HepG2 (cell line): ENCODE data around the gene SNX9. TPM values are rescaled to one million over a fixed set of nuclear protein-coding genes. Genes with fewer than 3 reads are reported as not detected.

Experiments
- ATAC-seq: fragments of 200-7000 bp; cut with Tn5 transposase; 3 replicates; pipeline ENCODE4 v1.9.1; 2020; ENCODE audit warnings: mild to moderate bottlenecking, moderate library complexity
- BruUV-seq: library from RNA; stranded (reverse); fragments of 400-500 nt; replicated peaks from 2 replicates; lab custom pipeline; 2021; lab: Mats Ljungman, UMichigan
- CTCF ChIA-PET: fragments of 300-600 bp; formaldehyde crosslinking; extraction: SDS; loops from one replicate; lab custom pipeline; 2021; ENCODE audit warnings: low total read pairs, inconsistent platforms, low intra/inter-chr PET ratio; lab: Yijun Ruan, JAX
- POLR2A ChIA-PET: fragments of 350-600 bp; sonication (Branson Sonifier 250); formaldehyde crosslinking; loops from one replicate; lab custom pipeline; 2020; ENCODE audit warnings: antibody characterized with exemption, inconsistent platforms; lab: Yijun Ruan, JAX
- DNase-seq: peaks from one replicate; pipeline ENCODE4 v3.0.0-alpha.2; 2015; ENCODE audit warnings: low spot score
- FAIRE-seq: peaks from 3 replicates; lab custom pipeline; 2011; peaks lifted over from hg19 to GRCh38; lab: Jason Lieb, UNC
- H2AFZ ChIP-seq: one replicate; pipeline ENCODE4 v1.6.1; 2011; ENCODE audit warnings: low read length, inconsistent platforms
- H3K27ac ChIP-seq: fragments of 300-600 bp; 3 replicates; pipeline ENCODE4 v1.8.0; 2011; ENCODE audit warnings: mixed run types, mild to moderate bottlenecking, mixed read lengths, low read length, inconsistent platforms; ENCODE audit not compliant: insufficient read depth; ENCODE audit errors: extremely low read length
- H3K27me3 ChIP-seq, 2 experiments: fragments of 200-600 bp in 1 of 2; 2 replicates in 1 of 2; 3 replicates in 1 of 2; pipeline versions ENCODE4 v1.6.0 to v1.8.0; 2011; ENCODE audit warnings: low read length in 2 of 2, mild to moderate bottlenecking in 2 of 2, moderate library complexity in 2 of 2, inconsistent platforms in 1 of 2; ENCODE audit not compliant: insufficient read depth in 2 of 2, control insufficient read depth in 1 of 2
- H3K36me3 ChIP-seq, 2 experiments: fragments of 200-600 bp in 1 of 2; replicated peaks in 1 of 2; 2 replicates in 1 of 2; 3 replicates in 1 of 2; pipeline versions ENCODE4 v1.5.1 to v1.8.0; 2011; ENCODE audit warnings: low read length in 2 of 2, inconsistent platforms in 1 of 2; ENCODE audit not compliant: insufficient read depth in 2 of 2, control insufficient read depth in 1 of 2
- H3K4me1 ChIP-seq: 2 replicates; pipeline ENCODE4 v1.5.1; 2012; ENCODE audit warnings: low read length, inconsistent platforms; ENCODE audit not compliant: insufficient read depth
- H3K4me2 ChIP-seq: 2 replicates; pipeline ENCODE4 v1.6.0; 2011; ENCODE audit warnings: low read depth, low read length, inconsistent platforms
- H3K4me3 ChIP-seq, 3 experiments: fragments of 200-600 bp in 1 of 3; sonication (generic), shearing (Covaris generic) in 1 of 3; replicated peaks in 1 of 3; 2 replicates each; pipeline ENCODE4 v1.5.1; 2011 to 2016; ENCODE audit warnings: low read length in 3 of 3, inconsistent platforms in 2 of 3, low read depth in 2 of 3, mild to moderate bottlenecking in 2 of 3, control low read depth in 1 of 3, mixed read lengths in 1 of 3; ENCODE audit not compliant: insufficient read depth in 1 of 3
- H3K79me2 ChIP-seq: one replicate; pipeline ENCODE4 v1.6.1; 2011; ENCODE audit warnings: low read length, inconsistent platforms; ENCODE audit not compliant: insufficient read depth
- H3K9ac ChIP-seq: 2 replicates; pipeline ENCODE4 v1.6.0; 2011; ENCODE audit warnings: mild to moderate bottlenecking, low read depth, low read length, inconsistent platforms; ENCODE audit not compliant: insufficient read depth
- H3K9me3 ChIP-seq: 2 replicates; pipeline ENCODE4 v1.5.1; 2012; ENCODE audit warnings: mild to moderate bottlenecking, low read length
- H4K20me1 ChIP-seq: 2 replicates; pipeline ENCODE4 v1.6.0; 2011; ENCODE audit warnings: inconsistent platforms, mild to moderate bottlenecking, low read length, moderate library complexity; ENCODE audit not compliant: insufficient read depth
- FOXP1 ChIP-seq, 2 experiments: fragments of 450-650 bp in 1 of 2; IDR thresholded peaks; 2 replicates each; pipeline ENCODE4 v1.6.1; 2017 to 2018; ENCODE audit warnings: antibody characterized with exemption in 1 of 2
- HMG20A ChIP-seq: IDR thresholded peaks from 2 replicates; pipeline ENCODE4 v1.6.1; 2016; ENCODE audit warnings: borderline replicate concordance
- PAX8 ChIP-seq: sonication (generic); formaldehyde crosslinking; IDR thresholded peaks from 2 replicates; pipeline ENCODE4 v1.8.0; 2022; ENCODE audit warnings: mild to moderate bottlenecking, missing genetic modification reagents, borderline replicate concordance
- RAD51 ChIP-seq: fragments of 450-650 bp; IDR thresholded peaks from 2 replicates; pipeline ENCODE4 v1.6.1; 2016; ENCODE audit warnings: borderline replicate concordance
- RBFOX2 ChIP-seq: fragments of 200-400 bp; formaldehyde crosslinking; IDR thresholded peaks from 2 replicates; pipeline ENCODE4 v1.6.1; 2017; ENCODE audit warnings: low read depth, mild to moderate bottlenecking, low read length
- SP1 ChIP-seq, 2 experiments: fragments of 450-650 bp in 1 of 2; sonication (generic) in 1 of 2; formaldehyde crosslinking in 1 of 2; IDR thresholded peaks; 2 replicates each; pipeline versions ENCODE4 v1.4.0 to v1.6.1; 2016 to 2020; ENCODE audit warnings: missing genetic modification reagents in 1 of 2
- TFDP2 ChIP-seq: sonication (generic); formaldehyde crosslinking; IDR thresholded peaks from 2 replicates; pipeline ENCODE4 v1.4.0; 2020; ENCODE audit warnings: missing genetic modification reagents
- TSC22D2 ChIP-seq: sonication (generic); formaldehyde crosslinking; IDR thresholded peaks from 2 replicates; pipeline ENCODE4 v1.5.1; 2020; ENCODE audit warnings: missing genetic modification reagents, mild to moderate bottlenecking, borderline replicate concordance
- ZNF10 ChIP-seq: sonication (generic); formaldehyde crosslinking; IDR thresholded peaks from 2 replicates; pipeline ENCODE4 v1.4.0; 2020; ENCODE audit warnings: mild to moderate bottlenecking, low read depth, missing genetic modification reagents, borderline replicate concordance
- ZNF598 ChIP-seq: sonication (generic); formaldehyde crosslinking; IDR thresholded peaks from 2 replicates; pipeline ENCODE4 v1.5.1; 2020; ENCODE audit warnings: mild to moderate bottlenecking, missing genetic modification reagents, borderline replicate concordance
- ZNF619 ChIP-seq: sonication (generic); formaldehyde crosslinking; IDR thresholded peaks from 2 replicates; pipeline ENCODE4 v1.4.0; 2020; ENCODE audit warnings: mild to moderate bottlenecking, missing genetic modification reagents
- WGBS: methylation state at CpG from one replicate; pipeline ENCODE4 v1.1.6; 2017; ENCODE audit warnings: low lambda C conversion rate; 5-methylcytosine and 5-hydroxymethylcytosine counted together
- in situ Hi-C: cut with HindIII; loops from 2 replicates; pipeline ENCODE4 v1.10.0; 2017; ENCODE audit warnings: low pct_unique_long_range_greater_than_20kb; ENCODE audit not compliant: extremely low pct_ligation_motif_present
- intact Hi-C: fragments of 100-400 bp; cut with micrococcal nuclease; formaldehyde crosslinking; loops from one replicate; pipeline ENCODE4 v1.10.0; 2022; ENCODE audit not compliant: unreplicated experiment
- polyA plus RNA-seq, 8 experiments: library from polyadenylated mRNA; depleted of rRNA in 3 of 8; stranded (reverse) in 7 of 8; unstranded in 1 of 8; fragments of >200 nt; fragmentation: Illumina TruSeq in 4 of 8; extraction: Trizol in 4 of 8; gene quantifications; 2 replicates each; pipeline versions ENCODE4 v1.2.1 to v1.2.3, GENCODE V29; 2011 to 2016; ENCODE audit warnings: low read depth in 4 of 8, missing spikeins in 1 of 8, mixed read lengths in 1 of 8; ENCODE audit not compliant: insufficient read depth in 1 of 8
- total RNA-seq, 5 experiments: library from RNA; depleted of rRNA; stranded (reverse); fragments of >200 nt; fragmentation: Illumina TruSeq; extraction: Trizol; gene quantifications; 2 replicates each; pipeline ENCODE4 v1.2.3, GENCODE V29; 2016; ENCODE audit warnings: low read depth in 1 of 5
- TF ChIP-seq, protein P1 (sequence below): sonication (generic); formaldehyde crosslinking; IDR thresholded peaks from 2 replicates; pipeline ENCODE4 v1.5.1; 2020; ENCODE audit warnings: missing genetic modification reagents, mild to moderate bottlenecking, borderline replicate concordance

The SNX9 gene
- total and polyA plus RNA-seq, 2 of the 13 experiments (the other 11 are each of a cell fraction or from before 2014, with no cell fraction given) = 21.9 to 36.0 TPM

DNA sequence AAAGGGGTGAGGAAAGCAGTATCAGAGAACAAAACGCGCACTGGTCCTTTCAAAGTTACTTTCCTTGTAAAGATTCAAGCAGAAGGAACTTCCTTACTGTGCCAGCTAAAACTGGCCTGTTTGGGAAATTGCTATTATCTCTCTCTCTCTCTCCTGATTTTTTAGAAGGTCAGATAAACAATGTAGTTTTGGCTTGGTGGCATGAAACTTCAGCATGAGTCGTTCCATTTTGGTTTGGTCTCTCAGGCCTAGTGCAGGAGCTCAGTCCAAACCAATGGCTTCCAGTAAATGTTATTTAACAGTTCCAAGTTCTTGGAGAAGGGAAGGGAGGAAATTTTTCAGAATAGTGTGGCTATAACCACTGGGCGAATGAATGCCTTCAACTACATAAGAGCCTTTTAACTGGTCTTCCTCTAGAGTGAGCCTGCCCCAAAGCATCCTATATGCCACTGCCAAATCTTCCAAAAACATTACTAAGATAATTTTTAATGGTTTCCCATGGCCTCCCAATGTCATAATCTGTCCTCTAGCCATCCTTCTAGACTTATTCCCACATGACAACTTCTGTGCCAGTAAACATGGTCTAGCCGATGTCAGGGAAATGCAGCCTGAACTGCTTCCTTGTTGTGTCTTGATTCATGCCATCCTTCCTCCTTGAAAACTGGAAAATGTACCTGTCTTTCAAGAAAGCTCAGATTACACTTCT is 9.1 kb upstream of the SNX9 start:
- no peaks in the 10 kb centered on the region for H3K36me3 ChIP-seq
- ChIA-PET CTCF (no interaction called here), POLR2A (no interaction called here)
- WGBS = 52% methylated on average over 5 of the region's 5 CpGs
- H3K27ac ChIP-seq = no peak overlapping the region
- H3K9me3 ChIP-seq = no peaks in the 10 kb centered on the region
- DNase-seq = no peak
- no peak overlapping the region for H3K4me2 ChIP-seq
- peaks cover 10% of the 10 kb centered on the region for H3K4me1 ChIP-seq
- intact Hi-C loops (no loop called here), in situ Hi-C loops (no loop called here)
- no peaks in the 10 kb centered on the region for H4K20me1 ChIP-seq
- H3K27me3 ChIP-seq = peaks cover 2 to 19% of the 10 kb centered on the region in 2 experiments; a peak in 3 of 5 replicates
- ATAC-seq = no peak
- H3K9ac ChIP-seq = no peak overlapping the region
- FAIRE-seq = no peak
- no peaks in the 10 kb centered on the region for H3K79me2 ChIP-seq
- TF ChIP-seq FOXP1 (IDR thresholded peaks at IDR 0.05) (no peak), FOXP1 (CRISPR knock-in tag; IDR thresholded peaks at IDR 0.05) (no peak), PAX8 (no peak), ZNF598 (CRISPR knock-in tag) (no peak), ZNF10 (CRISPR knock-in tag) (no peak), RAD51 (no peak), TSC22D2 (CRISPR knock-in tag) (no peak), TFDP2 (CRISPR knock-in tag) (no peak), SP1 (IDR thresholded peaks at IDR 0.05) (no peak), SP1 (CRISPR knock-in tag; IDR thresholded peaks at IDR 0.05) (no peak), ZNF619 (no peak), HMG20A (no peak), RBFOX2 (no peak)
- TF ChIP-seq, protein P1, sequence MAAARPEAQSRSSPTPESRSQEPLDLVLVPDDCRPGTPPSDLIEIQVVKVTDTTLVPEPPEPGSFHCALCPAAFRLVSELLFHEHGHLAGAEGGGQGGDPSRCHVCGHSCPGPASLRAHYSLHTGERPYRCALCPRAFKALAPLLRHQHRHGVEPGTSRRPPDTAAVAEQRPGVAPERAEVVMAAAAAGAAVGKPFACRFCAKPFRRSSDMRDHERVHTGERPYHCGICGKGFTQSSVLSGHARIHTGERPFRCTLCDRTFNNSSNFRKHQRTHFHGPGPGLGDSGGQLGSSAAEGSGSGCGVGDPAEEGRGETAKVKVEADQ = no peak
- no peak overlapping the region for H2AFZ ChIP-seq
- no TSS peak for BruUV-seq
- H3K4me3 ChIP-seq = no peak overlapping the region
